Measurements from ENCODE around the gene PHF1.

The PHF1 gene

DNA sequence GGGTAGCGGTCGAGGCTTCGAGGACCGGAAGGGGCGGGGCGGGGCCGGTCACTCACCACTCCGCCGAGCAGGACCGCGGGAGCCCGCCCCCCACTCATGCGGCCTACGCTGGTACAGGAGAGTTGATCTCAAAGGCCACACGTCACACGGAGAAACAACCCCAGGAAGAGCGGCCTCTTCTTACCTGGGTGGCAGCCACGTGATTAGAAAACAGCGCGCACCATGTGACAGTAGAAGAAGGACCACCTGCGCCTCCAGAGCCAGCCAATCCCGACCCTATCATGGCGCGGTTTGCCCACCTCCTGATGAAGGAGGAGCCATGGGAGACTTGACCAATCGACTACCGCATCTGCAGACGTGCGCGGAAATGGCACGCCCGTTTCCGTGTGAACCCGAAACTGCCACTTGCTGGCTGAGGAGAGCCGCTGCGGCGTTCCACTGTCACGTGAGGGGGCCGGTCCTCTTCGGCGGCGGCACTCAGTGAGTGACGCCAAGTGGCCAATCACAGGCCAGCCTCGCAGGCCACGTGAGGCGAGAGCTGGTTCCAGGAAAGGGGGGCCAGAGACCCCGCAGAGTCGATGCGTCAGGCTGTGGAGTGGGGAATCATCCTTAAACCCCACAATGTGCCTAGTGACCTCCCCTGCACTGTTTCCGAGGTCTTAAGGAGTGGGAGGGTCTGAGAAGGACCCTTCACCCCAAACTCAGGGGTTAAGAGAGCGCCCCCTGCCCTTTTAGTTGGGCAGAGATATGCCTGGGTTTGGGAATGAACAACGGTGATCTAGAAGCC lies 7.3 kb downstream of the PHF1 start, which contains the start of gene CUTA:
Gene CUTA (minus strand): TSS at position 205 of the 787 bp plus-strand sequence. CDS start 107 bp downstream, at position 98.
- DNase-seq (ENCODE audit: low read depth): peak; percentile 97

DNA sequence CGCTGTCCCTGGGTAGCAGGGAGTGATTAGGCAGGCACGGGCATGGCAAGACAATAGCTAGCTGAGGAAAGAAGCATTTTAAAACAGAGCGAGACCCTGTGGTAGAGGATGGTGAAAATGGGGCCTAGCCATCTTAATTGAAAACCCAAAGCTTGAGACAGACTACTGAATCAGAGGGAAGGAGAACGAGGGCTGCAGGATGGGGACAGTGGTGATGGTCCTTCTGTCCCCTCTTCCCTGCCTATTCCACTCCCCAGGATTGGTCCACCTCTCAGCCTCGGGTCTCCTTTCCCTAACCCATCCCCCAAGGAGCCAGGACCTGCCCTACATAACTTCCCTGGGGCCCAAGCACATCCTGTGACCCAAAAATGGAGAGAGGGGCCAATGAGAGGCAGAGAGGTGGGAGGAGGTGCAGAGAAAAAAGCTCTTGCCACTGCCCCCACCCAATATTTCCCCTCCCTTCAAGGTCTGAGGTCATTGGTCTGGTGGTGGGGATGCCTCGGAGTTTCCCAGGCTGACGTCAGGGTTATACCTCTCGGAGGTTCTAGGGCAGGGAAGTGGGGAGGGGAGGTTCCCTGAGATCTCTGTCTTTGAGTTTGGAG lies 8.0 kb downstream of the PHF1 start:
- no peak for DNase-seq (ENCODE audit: low read depth)

DNA sequence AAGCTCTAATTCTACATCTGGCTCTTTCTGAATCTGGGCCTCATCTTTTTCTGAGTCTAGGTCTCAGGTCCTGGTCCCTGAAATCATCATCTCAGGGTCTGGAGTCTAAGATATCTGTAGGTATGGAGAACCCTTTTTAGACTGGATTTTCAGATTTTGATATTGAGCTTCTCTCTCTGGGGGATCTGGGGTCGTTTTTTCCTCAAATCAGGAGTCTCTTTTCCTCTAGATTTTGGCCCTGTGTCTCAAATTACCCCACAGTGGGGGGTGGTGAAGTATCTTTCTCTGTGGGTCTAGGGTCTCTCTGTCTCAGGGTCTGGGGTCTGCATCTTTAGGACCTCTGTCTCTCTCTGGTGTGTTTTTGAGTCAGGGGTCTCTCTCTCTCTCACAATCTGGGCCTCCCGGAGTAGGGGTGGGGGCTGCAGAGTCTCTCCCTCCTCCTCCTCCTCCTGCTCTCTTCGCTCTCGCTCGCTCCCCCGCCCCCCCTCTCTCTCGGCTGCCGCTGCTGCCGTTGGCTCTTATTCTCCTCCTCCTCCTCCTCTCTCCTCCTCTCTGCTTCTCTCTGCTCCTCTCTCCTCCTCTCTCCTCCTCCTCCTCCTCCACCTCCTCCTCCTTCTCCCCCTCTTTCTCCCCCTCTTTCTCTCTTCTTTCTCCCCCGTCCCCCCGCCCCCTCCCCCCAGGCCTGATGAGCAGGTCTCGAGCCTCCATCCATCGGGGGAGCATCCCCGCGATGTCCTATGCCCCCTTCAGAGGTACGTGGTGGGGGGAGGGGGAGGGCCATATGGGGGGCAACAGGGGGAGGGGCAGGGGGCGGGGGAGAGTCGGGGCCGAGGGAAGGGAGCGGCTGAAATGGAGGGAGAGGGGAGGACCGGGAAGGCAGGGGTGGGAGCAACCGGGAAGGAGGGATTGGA lies 9.0 kb downstream of the PHF1 start, which contains the start of gene SYNGAP1:
Gene SYNGAP1 (plus strand): TSS at position 486 of the 911 bp plus-strand sequence. CDS start 200 bp downstream, at position 686.
- DNase-seq (ENCODE audit: low read depth): no peak

DNA sequence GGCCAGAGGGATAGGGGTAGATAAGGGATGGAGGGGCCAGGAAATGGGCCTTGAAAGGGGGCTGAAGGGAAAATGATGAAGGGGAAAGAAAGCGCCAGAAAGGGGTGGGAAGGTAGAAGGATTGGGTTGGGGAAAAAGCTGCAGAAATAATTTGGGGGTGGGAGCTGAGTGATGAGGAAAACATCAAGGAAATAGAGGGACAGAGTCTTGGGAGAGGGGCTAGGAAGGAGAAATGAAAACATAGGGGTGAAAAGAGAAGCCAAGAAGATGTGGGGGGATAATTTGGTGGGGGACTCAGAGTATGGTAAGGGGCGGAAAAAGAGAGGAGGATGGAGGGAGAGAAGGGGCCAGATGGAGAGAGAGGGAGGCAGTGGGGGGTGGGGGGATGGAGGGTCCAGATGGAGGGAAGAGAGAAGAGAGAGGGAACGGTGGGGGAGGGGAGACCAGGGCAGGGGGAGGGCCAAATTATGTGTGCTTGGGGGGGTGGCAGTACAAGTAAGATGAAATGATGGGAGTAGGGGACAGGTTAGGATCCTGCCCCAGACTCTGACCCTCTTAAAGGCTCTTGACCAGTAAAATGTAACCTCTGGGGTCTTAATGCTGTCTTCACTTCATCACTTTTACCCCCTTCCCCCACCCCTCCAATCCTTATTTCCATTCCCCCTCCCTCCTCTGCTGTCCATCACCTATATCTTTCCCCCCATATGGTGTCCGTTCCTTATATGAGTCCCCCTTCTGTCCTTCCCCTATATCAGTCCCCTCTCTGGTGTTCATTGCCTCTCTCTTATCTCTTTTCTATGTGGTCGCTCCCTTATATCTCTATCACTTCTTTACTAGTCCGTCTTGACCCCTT lies 9.9 kb downstream of the PHF1 start:
- no peak for DNase-seq (ENCODE audit: low read depth)

DNA sequence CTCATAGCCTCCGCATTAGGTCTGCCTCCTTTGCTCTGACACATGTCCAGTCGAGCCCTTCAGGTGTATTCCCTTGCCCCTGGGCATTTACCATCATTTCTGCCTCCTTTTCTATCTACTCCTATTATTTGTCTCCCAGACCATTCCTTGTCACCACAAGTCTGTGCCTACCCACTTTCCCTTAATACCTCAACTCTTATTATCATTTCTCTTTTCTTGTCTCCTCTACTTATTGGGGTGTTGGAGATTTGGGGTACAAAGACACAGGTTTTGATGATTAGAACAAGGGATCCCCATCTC lies 10.5 kb downstream of the PHF1 start:
- no peak for DNase-seq (ENCODE audit: low read depth)

DNA sequence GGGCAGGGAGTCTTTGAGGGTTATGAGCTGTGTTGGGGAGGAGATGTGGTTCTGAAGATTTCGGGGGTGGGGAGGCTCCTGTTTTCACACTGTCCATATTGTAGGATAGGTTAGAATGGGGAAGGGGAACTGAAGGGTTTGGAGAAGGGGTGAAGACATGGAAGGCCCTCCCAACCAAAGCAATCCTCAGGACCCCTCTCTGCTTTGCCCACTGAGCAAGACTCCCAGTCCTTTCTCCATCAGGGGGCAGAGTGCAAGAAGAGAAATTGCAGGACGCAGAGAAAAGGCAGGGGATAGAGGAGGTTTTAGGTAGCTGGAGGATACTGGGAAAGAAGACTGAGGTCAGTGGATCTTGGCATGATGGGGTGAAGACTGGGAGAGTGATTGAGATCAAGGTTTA lies 13.0 kb downstream of the PHF1 start:
- no peak for DNase-seq (ENCODE audit: low read depth)

DNA sequence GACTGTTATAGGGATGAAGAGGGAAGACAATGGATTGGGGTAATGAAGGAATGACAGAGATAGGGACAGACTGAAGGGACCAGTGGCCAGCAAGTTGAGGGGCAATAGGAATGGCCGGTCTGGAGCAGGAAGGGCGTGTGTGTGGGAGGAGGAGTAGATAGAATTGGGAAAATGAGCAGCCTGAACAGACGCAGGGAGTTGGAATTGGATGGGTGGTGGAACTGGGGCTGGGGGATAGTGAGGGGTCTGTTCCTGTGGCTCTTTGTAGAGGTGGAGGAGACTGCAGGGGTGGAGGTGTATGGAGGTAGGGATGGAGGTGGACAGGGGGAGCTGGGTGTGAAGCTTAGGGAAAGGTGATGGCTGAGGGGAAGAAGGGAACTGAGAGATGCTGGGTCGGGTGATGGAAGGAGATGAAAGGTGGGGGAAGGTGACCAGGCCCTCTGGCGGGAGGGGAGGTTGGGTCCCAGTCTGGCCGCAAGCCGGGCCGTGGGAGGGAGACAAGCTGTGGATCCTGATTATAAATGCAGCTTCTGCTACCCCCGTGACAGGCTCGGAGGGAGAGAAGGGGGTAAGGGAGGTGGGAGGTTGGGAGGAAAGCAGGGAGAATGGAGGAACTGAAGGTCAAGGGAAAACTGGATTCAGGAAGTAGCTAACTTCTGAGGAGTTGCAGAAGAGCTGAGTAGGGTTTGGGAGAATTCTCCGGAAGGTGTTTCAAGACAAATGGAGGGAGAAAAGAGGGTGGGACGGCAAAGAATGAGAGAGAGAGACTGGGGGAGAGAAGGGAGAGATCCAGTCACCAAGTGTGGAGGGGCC lies 14.2 kb downstream of the PHF1 start:
- DNase-seq (ENCODE audit: low read depth): no peak

DNA sequence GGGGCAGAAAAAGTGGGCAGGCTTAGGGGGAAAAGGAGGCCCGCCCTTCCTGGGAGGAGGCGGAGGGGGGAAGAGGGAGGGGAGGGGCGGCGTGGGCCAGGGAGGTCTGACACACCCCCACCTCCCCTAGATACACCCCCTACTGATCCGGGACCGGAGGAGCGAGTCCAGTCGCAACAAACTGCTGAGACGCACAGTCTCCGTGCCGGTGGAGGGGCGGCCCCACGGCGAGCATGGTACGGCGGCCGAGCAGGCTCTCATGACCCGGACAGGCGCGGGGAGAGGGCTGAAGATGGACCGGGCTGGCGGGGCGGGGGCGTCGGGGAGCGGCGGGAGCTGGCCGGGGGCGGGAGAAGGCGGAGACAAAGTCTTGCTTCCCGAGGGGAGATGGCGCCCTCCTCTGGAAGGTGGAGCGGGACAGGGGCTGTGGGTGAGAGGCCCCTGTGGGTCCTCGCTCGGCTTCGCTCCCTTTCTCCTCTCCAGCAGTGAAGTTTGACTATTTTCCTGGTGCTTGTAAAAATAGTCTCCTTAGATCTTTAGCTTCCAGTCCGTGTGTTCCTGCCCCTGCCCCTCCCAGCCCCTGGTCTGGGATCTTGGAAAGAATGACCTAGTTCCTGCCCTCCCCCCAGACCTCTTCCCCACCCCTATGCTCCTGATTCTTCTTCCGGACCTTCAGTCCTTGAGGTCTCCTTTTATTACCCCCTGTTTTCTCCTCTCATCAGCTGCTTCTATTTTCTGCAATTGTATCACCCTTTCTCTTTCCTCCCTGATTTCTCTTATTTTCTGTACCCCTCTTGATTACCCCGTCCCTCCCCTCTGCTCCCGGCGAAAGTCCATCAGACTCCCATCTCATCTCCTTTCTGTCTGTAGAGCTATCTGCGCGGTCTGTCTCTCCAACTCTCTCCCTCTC lies 15.1 kb downstream of the PHF1 start:
- peak; percentile 63 for DNase-seq (ENCODE audit: low read depth)

DNA sequence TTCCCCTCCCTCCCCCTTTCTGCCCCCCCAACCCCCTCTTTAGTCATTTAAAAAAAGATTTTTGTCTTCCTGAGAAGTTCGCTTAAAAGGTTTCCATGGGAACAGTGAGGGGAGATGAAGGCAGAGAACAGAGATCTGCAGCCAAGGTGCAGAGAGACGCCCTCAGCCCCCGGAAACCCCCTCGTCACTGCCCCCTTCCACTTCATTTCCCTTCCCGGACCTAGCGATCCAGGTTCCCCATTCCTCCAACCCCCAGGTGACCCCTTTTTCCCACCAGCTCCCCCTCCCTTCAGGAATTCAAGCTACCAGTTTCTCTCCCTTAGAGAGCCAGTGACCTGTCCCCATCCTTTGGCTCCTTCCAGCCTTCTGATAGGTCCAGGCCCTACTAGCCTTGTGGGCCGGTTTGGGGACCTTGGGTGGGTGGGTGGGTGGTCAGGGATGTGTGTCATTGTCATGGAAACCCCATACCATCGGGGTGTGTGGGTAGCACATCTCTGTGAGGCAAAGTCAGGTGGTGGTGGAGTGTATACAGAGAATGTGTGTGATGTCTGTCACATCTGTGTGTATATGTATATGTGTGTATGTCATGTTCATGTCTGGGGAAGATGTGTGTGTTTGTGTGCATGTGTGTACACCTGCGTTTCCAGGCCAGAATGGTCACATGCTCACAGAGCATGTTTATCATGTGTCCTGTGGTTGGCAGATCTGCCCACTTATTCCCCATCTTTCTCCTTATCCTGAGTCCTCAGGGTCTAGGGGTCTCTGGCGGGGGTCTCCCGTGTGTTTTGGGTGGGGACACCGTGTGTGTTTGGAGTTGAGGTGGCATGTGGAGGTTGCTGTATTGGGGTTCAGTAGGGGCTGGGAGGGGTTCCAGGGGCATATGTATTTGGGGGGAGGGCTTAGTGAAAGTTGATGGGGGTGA lies 16.0 kb downstream of the PHF1 start:
- no peak for DNase-seq (ENCODE audit: low read depth)

DNA sequence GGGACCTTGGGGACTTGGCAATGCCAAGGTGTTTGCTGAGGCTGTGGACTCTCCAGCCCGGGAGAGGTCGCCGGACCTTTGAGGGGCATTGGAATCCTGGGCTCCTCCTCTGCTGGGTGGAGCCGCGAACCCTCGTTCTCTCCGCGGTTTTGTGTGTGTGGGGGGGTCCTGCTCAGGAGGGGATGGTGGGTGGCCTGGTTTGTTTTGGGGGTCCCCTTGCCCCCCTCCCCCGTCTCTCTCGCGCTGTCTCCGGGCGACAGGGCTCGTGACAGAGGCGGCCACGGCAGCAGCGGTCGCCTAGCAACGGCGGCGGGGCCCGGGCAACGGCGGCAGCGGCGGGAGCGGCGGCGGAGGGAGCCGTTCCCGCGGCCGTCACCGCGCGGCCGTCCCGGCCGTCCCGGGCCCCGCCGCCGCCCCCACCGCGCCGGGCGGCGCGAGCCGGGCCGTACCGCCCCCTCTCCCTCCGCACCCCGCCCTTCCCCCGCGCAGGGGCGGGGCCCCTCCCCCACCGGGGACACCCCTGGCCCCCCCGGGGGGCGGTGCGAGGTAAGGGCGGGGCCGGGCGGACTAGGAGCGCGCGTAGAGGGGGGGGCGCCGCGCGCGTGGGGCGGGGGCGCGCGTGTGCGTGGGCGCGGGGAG lies 16.9 kb downstream of the PHF1 start:
- no peak for DNase-seq (ENCODE audit: low read depth)

DNA sequence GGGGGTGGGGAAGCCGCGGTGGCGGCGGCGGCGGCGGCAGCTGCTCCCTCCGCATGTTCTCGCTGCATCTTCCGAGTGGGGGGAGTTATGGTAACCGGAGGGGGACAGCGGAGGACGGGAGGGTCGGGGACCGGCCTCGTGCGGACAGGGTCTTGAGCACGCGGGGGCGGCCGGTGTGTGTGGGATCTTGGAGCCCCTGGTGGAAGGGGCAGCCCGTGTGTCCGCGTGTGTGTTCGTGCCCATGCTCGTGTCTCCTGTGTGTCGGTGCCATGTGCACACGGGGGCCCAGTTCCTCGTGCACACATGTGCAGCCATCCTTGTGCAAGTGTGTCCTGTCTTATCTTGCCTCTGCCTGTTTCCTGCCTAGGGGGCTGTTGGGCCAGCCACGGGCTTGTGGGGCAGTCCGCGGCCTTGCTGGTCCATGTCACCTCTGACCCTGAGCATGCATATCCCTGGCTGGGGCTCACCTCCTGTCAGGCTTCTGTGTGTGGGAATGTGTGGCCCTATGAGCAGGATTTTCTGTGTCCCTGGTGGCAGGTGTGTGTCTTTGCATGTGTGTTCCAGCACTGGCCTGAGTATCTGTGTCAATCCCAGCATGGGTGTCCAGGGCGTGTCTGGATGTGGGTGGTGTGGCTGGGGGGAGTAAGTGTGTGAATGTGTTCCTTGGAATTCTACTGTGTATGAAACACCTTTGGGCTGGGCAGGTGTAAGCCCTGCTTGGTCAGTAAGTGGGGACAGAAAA lies 17.6 kb downstream of the PHF1 start:
- DNase-seq (ENCODE audit: low read depth): no peak

DNA sequence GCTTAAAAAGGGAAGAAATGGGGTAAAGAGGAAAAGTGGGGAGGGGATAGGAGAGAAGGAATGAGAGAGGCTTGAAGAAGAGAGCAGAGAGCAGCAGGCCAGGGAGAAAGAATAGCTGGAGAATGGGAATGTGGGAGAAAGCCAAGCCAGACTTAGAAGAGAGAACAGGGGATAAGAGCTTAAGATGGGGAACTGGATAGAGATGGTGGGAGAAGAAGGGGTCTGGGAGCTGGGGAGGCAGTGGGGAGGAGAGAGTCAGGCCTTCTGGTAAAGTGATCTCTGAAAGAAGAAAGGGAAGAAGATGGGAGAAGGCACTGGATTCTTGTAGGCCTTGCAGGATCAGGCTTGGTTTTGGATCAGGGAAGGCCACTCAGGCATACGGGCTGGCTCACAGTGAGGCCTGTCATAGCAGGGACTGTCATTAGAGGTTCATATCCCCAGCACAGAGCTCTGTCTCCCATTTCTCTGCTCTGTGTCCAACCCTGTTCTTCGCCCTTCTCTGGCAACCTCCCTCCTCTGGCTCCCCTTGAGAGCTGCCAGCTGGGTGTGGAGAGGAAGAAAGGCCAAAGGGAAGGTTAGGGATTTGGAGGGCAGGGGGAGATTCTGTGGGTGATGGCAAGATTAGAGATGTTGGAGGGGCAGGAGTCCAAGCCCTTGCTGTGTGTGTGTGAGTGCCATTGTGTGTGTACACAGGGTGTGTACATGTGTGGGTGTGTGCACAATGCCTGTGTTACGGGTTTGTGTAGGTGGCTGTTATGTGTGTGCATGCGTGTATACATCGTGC lies 18.3 kb downstream of the PHF1 start:
- no peak for DNase-seq (ENCODE audit: low read depth)

DNA sequence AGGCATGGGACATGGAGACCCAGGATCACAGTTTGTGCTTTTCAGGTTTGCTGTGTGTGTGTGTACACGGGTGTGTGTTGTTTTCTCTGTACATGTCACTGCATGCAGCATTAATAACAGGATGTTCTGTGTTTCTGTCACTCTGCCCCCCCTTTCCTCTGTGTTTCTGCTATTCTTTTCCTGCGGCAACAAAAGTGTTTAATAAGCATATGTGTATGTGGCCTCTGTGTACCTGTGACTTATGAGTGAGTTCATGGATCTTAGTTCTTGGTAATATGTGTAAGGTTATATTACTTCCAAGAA lies 18.9 kb downstream of the PHF1 start:
- DNase-seq (ENCODE audit: low read depth): no peak

DNA sequence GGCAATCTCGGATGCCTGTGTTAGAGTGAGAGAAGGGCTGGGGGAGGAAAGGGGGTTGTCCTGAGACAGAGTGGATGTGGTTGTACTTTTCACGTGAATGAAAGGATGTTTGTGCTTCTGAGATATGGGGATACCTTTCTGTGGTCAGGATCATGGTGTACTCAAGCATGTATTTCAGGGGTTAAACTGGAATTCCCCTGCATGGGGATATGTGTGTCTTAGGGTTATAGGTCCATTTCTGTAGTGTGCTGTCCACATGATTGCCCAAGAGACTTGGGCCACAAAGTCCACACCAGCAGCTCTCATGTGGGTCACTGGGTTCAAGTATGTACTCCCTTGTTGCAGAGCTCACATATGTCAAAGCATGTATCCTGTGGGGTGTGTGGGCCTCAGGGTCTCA lies 19.5 kb downstream of the PHF1 start:
- DNase-seq (ENCODE audit: low read depth): no peak

DNA sequence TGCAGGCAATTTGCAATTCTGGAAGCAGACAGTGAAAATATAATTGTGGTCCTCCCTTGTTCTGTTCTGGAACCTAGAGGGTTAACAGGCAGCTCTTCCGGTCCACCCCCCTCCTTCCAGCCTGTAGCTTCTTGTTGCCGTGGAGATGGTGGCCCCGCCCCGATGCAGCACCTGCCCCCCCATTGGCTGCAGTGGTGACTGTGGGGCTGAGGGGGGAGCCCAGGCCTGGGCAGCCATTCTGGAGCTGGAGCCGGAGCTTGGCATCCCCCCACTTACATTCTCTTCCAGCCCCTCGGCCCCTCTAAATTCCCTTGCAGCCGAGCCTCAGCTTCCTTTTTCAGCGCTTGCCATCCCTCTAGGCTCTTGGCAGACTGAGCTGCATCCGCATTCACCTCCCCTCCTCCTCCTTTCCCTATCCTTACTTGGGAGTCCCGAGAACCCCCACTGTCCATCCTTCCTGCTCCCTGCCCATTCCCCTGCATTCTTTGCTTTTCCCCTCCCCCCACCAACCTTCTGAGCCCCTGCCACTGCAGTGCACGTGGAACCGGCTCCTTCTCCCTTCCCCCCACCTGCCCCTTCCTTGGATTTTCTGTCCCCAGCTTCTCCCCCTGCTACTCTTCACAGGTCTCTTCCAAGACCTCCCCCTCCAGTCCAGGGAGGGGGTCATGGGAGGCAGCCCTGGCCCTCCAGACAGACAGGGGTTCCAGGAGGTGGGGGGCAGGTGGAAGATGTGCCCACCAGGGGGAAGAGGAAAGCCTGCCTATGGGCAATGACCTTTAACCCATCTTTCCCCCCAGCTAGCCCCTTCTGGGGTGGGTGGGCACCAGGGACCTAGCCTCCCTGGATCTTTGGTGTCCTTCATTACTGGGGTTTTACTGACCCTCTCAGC lies 20.4 kb downstream of the PHF1 start:
- peak; percentile 77 for DNase-seq (ENCODE audit: low read depth)
